Coronary artery (tissue), 2 donors: ENCODE data around the gene FILIP1L.
A peak's percentile ranks its signal among the peaks of the same experiment; 100 is the strongest.

ENCODE experiments used
- DNase-seq: peaks from one replicate; pipeline ENCODE4 v3.0.0-alpha.2; 2017; ENCODE audit warnings: low spot score
- H3K27ac ChIP-seq, 2 donors: fragments of 200-600 bp; sonication (generic); one replicate each; pipeline ENCODE4 v1.5.1; 2016 to 2019
- H3K4me3 ChIP-seq: fragments of 200-600 bp; sonication (generic); 2 replicates; pipeline ENCODE4 v1.5.1; 2016; ENCODE audit warnings: mild to moderate bottlenecking, moderate library complexity
- TF ChIP-seq, protein P1 (sequence below): fragments of 200-600 bp; sonication (generic); IDR thresholded peaks from one replicate; pipeline ENCODE4 v1.5.1; 2019; ENCODE audit warnings: antibody characterized with exemption

FILIP1L gene

DNA sequence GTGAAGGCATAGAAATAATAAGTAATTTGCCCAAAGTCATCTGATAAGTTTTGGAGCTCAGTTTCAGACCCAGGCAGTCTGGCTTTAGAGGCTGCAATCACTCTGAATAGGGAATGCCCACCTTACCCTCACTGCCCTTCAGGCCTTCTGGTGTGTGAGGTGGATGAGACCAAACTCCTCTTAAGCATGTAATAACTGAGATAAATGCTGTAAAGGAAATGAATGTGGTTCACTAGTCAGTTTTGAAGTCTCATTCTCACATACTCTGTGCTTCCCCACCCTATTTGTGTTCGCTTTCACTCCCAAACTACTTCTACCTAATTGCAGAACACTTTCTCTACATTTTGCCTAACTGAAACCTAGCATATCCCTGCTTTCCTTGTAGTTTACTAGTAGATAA is 144.1 kb downstream of the FILIP1L start:
- H3K4me3 ChIP-seq, result no peak overlapping the region
- TF ChIP-seq, protein P1, sequence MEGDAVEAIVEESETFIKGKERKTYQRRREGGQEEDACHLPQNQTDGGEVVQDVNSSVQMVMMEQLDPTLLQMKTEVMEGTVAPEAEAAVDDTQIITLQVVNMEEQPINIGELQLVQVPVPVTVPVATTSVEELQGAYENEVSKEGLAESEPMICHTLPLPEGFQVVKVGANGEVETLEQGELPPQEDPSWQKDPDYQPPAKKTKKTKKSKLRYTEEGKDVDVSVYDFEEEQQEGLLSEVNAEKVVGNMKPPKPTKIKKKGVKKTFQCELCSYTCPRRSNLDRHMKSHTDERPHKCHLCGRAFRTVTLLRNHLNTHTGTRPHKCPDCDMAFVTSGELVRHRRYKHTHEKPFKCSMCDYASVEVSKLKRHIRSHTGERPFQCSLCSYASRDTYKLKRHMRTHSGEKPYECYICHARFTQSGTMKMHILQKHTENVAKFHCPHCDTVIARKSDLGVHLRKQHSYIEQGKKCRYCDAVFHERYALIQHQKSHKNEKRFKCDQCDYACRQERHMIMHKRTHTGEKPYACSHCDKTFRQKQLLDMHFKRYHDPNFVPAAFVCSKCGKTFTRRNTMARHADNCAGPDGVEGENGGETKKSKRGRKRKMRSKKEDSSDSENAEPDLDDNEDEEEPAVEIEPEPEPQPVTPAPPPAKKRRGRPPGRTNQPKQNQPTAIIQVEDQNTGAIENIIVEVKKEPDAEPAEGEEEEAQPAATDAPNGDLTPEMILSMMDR, result no peak
- no peak overlapping the region for H3K27ac ChIP-seq
- DNase-seq, result no peak

DNA sequence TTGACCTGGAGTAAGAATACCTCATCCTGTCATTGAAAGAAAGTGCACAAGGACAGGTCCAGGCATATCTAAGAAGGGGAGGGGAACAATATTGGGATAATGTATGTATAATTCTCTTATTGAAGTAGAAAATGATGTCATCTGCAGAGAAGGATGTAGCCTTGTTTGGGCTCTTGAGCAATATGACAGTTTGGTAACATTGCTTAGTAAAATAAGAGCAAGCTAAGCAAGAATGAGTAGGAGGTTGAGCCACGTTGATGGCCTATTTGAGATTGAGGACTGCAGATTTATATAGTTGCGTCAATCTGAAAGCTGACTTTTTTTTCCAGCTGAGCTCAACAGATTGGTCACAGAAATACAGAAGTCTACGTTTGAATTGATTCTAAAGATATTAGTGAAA is 145.2 kb downstream of the FILIP1L start:
- H3K27ac ChIP-seq, result no peak overlapping the region
- H3K4me3 ChIP-seq, result no peak overlapping the region
- no peak for DNase-seq
- TF ChIP-seq, protein P1, result no peak

DNA sequence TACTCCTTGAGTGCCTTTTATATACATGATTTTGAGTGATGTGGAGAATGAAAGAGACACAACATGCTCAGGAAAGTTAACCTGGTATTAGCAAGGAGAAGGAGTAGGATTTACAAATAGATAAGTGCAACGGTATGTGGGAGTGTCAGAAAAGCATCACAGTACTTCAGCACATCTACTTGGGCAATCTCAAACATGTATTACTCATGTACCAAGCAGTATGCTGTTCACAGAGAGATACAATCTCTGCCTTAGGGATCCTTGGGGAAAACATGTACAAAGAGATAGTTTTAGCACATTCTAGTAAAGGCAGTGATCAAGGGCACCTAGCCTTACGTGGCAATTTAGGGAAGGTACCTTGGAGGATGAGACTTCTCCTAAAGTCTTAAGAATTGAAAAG is 146.5 kb downstream of the FILIP1L start:
- TF ChIP-seq, protein P1, result no peak
- Histone ChIP-seq H3K27ac (peak overlapping the region; percentile 73 to 88), H3K4me3 (no peak overlapping the region)
- DNase-seq, result no peak

DNA sequence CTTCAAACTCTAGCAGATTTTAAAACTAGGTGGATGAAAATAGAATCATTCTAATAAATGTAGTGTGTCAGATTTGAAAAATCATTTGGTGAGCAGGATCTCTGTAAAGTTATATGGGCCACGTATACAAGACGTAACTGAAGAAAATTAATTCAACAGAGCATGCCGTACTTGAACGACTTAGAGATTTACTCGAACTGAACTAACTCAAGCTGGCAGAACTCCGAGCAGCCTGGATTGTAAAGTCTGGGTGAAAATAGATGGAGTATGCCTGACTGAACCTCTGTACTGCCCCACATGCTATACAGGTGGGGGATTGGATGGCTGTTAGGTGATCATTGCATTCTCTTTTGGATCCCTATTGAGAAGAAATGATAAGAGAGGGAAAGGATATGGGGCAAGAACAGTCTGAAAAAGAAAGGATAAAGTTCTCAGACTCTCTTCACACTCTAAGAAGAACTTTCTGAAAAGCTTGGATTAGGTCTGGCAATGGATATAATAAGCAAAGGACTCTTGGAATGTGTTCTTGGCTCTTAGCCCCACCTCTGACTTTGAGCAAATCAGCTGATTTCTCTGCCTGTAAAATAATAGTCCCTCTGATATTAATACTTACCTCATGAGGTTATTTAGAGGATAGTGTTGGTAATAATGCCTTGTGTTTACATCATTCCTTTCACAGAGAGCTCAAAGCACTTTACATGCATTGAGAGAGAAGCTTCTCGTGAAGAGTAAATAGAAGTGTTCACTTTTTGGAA is 147.5 kb downstream of the FILIP1L start:
- Histone ChIP-seq H3K4me3 (peak overlapping the region; percentile 54), H3K27ac (peak overlapping the region; percentile 73 to 88)
- TF ChIP-seq, protein P1, result no peak
- DNase-seq, result no peak

DNA sequence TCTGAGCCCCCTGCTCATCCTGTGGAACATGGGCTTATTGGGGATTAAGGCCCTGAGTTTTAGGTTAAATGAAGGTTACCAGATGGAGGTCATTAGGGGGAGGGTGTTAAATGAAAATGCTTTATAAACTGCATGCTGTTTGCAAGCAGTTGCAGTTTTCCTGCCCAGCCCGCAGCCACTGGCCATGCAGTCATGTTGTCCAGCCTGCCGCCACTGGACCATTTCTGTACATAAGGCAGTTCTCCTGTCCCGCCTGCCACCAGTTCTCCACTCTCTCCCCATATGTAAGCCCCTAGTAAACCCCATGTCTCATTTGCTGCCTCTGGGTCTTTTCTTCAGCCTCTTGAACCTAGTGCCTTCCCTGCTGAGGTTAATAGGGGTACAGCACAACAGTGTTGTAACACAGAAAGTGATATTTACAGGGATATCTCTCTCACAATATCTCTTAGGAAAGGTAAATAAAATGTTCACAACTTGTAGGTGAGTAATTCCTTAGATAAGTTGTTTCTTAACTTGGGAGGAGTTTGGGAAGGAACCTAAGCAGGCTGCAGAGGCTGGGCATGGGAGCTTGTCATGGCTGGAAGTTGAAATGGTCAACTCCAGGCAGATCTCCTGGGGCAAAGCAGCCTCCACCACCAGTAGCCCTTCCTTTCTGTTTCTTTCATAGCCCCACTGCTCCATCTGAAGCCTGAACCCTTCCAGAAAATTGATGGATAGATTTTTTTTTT is 148.5 kb downstream of the FILIP1L start:
- no peak overlapping the region for H3K4me3 ChIP-seq
- DNase-seq, result no peak
- TF ChIP-seq, protein P1, result no peak
- peak overlapping the region; percentile 73 to 88 for H3K27ac ChIP-seq

DNA sequence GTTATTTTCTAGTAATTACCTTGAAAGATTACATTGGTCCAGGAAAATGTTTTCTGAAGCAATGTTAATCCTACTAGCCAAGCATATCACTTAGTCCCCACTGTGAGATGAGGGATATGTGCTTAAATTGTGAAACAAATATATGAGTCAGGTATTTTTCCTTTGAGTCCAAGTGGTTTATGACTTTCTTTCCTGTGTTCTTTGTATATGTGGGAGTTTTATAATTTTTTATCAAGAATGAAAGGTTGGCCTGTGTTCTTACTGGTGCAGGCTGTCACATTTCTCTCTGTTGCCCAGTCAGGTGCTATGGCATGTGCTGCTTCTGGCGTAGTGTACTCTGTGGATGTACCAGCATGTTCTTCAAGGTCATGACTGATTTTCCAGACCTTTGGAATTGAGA is 149.2 kb downstream of the FILIP1L start:
- H3K27ac ChIP-seq, result peak overlapping the region; percentile 73 to 88
- no peak overlapping the region for H3K4me3 ChIP-seq
- DNase-seq, result no peak
- TF ChIP-seq, protein P1, result no peak

DNA sequence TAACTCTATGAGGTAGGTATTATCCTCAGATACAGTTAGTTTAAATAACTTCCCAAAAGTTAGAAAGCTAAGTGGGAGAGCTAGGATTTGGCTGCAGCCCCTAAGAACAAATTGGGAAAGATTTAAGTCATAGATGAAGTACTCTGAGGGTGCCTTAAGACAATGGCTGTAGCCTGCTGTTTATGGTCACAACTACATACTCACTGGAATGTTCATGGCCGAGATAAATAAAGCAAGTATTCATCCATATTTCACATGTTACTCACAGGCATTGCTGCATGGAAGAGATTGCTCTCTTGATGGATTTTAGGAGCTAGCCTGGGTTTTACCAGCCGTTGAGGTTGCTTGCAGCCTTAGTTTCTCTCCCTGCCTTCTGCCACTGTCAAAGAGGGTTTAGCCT is 151.6 kb downstream of the FILIP1L start:
- TF ChIP-seq, protein P1, result no peak
- DNase-seq, result no peak
- H3K27ac ChIP-seq, result peak overlapping the region in 1 of 2 donors; percentile 63
- no peak overlapping the region for H3K4me3 ChIP-seq
